Kidney epithelial cell (primary cell): ENCODE data around the gene CHCHD2. TPM values are rescaled to one million over a fixed set of nuclear protein-coding genes. Genes with fewer than 3 reads are reported as not detected.
"Not testable (repeated sequence)": the region's sequence is repeated elsewhere in the genome, so short reads cannot be mapped to it uniquely, and the experiment has no call there.

Source experiments
- DNase-seq: peaks from one replicate; pipeline ENCODE4 v3.0.0-alpha.2; 2010; ENCODE audit warnings: low read depth
- H3K27me3 ChIP-seq: 2 replicates; pipeline ENCODE4 v1.6.0; 2011; ENCODE audit warnings: low read length; ENCODE audit not compliant: control insufficient read depth, insufficient read depth
- H3K36me3 ChIP-seq: 2 replicates; pipeline ENCODE4 v1.5.1; 2011; ENCODE audit warnings: low read length; ENCODE audit not compliant: control insufficient read depth, insufficient read depth
- H3K4me3 ChIP-seq: 2 replicates; pipeline ENCODE4 v1.5.1; 2011; ENCODE audit warnings: low read depth, mild to moderate bottlenecking, control low read depth, low read length
- CTCF ChIP-seq: IDR thresholded peaks from 2 replicates; pipeline ENCODE4 v1.5.1; 2011; ENCODE audit warnings: mild to moderate bottlenecking, moderate library complexity, low read length, control low read depth, inconsistent platforms; ENCODE audit not compliant: insufficient read depth, poor library complexity, severe bottlenecking
- total RNA-seq: library from RNA; depleted of rRNA; stranded (reverse); fragments of >200 nt; gene quantifications from 2 replicates; pipeline ENCODE4 v1.2.3, GENCODE V29; 2015

The CHCHD2 gene
- total RNA-seq, 1 donor from 2014 or later: 687 TPM

GRCh38 chr7:56115852-56116538 is 9.7 kb upstream of the CHCHD2 start, which contains the start of gene NUPR2:
Gene NUPR2, minus strand, starts transcription at chr7:56116417. Its CDS starts 103 bp downstream, at chr7:56116314.
- Histone ChIP-seq H3K36me3 (no peaks in the 10 kb centered on the region), H3K27me3 (peaks cover 9% of the 10 kb centered on the region), H3K4me3 (peak within 1 kb of the TSS; percentile 27)
- TF ChIP-seq CTCF: no peak
- DNase-seq: no peak

GRCh38 chr7:56112244-56112643 is 6.0 kb upstream of the CHCHD2 start:
- DNase-seq, H3K4me3 ChIP-seq, H3K36me3 ChIP-seq, H3K27me3 ChIP-seq: not testable (repeated sequence)

- TF ChIP-seq CTCF: no peak
- H3K4me3 ChIP-seq: no peak overlapping the region
- H3K27me3 ChIP-seq: no peaks in the 10 kb centered on the region
- no peak for DNase-seq
- H3K36me3 ChIP-seq: no peaks in the 10 kb centered on the region
Observed at GRCh38 chr7:56110611-56111010, 4.3 kb upstream of the CHCHD2 start.

GRCh38 chr7:56107954-56108258 is 1.6 kb upstream of the CHCHD2 start:
- H3K27me3 ChIP-seq: no peaks in the 10 kb centered on the region
- no peak for TF ChIP-seq CTCF
- peaks cover 2% of the 10 kb centered on the region for H3K36me3 ChIP-seq
- DNase-seq: no peak
- H3K4me3 ChIP-seq: no peak overlapping the region

GRCh38 chr7:56105508-56105907 is 768 bp downstream of the CHCHD2 start:
- Histone ChIP-seq H3K27me3 (no peaks in the 10 kb centered on the region), H3K36me3 (peaks cover 4% of the 10 kb centered on the region), H3K4me3 (peak overlapping the region; percentile 85)
- no peak for TF ChIP-seq CTCF
- peak; percentile 55 for DNase-seq

- not testable (repeated sequence) for H3K27me3 ChIP-seq, H3K4me3 ChIP-seq, DNase-seq, H3K36me3 ChIP-seq
Observed at GRCh38 chr7:56104138-56104537, 2.1 kb downstream of the CHCHD2 start.

GRCh38 chr7:56099653-56100052 is 6.6 kb downstream of the CHCHD2 start:
- no peak for DNase-seq
- Histone ChIP-seq H3K4me3 (no peak overlapping the region), H3K27me3 (no peaks in the 10 kb centered on the region), H3K36me3 (peaks cover 4% of the 10 kb centered on the region)
- TF ChIP-seq CTCF: no peak

- H3K4me3 ChIP-seq, H3K36me3 ChIP-seq, DNase-seq, H3K27me3 ChIP-seq: not testable (repeated sequence)
Observed at GRCh38 chr7:56098187-56099008, 7.9 kb downstream of the CHCHD2 start.
